GM18519 (cell line): Measurements from ENCODE around the gene RNPS1.

ENCODE experiments used
- ATAC-seq: cut with Tn5 transposase; IDR thresholded peaks from one replicate; pipeline ENCODE4 v1.9.1; 2021; ENCODE audit warnings: mild to moderate bottlenecking, moderate library complexity; ENCODE audit not compliant: unreplicated experiment, low FRiP score

RNPS1 gene

GRCh38 chr16:2223942-2224486 is 43.9 kb downstream of the RNPS1 start:
- ATAC-seq = no peak

GRCh38 chr16:2223221-2223941 is 44.5 kb downstream of the RNPS1 start, which contains the start of gene E4F1:
TSS of gene E4F1 (plus strand) at chr16:2223591. CDS start at chr16:2223614, 23 bp downstream.
- peak; percentile 86 for ATAC-seq

DNA sequence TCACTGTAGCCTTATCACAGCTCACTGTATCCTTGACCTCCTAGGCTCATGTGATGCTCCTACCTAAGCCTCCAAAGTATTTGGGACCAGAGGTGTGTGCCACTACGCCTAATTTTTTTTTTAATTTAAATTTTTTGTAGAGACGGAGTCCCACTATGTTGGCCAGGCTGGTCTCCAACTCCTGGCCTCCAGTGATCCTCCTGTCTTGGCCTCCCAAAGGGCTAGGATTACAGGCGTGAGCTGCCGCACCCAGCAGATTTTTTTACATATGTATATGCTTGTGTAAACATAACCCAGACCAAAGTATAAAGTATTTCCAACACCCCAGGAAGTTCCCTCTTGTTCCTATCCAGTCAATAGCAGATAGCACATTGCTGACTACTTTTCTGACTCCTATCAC is 51.6 kb downstream of the RNPS1 start:
- ATAC-seq = no peak

DNA sequence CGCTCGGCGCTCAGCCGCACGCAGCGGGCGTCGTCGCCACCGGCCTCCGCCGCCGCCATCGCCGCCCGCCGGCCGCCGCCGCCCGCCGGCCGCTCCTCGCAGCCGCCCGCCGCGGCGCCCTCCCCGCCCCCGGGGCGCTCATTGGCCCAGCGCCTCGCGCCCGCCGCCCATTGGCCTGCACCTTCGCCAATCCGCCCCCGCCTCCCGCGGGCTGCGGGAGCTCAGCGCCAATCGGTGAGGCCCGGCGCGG is 53.3 kb downstream of the RNPS1 start, which contains the start of gene PGP:
Gene PGP (minus strand): TSS at position 122 of the 250 bp plus-strand sequence. CDS start 63 bp downstream, at position 59.
- ATAC-seq = peak; percentile 71

DNA sequence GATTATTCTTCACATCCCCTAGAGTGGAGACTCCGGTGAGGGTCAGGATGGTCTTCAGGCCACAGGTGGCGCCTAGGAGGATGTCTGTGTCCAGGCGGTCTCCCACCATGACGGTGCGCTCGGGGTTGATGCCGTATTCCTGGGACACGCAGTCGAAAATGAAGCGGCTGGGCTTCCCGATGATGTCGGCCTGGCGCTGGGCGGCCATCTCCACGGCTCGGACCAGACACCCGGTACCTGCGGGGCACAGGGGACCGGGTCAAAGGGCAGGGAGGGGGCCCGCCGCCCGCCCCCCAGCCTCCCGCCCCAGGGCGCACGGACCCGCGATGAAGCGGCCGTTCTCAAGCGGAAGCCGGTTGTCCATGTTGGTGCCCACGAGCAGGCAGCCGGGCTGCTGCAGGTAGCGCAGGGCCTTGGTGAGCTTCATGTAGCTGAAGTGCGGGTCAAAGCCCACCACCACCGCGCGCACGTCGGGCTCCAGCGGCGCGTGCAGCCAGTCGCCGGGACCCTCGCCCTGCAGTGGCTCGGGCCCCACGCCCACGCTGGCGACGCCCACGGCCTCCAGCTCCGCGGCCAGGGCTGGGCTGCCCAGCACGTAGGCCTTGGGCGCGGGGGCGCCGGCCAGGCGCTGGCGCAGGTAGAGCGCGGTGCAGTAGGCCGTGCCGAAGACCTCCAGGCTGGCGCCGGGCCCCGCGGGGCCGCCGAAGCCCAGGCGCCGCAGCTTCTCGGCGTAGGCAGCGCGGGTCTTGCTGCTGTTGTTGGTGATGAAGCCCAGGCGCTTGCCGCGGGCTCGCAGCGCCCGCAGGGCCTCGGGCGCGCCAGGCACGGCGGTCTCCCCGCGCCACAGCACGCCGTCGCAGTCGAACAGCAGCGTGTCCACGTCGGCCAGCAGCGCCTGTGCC is 53.9 kb downstream of the RNPS1 start:
- no peak for ATAC-seq

DNA sequence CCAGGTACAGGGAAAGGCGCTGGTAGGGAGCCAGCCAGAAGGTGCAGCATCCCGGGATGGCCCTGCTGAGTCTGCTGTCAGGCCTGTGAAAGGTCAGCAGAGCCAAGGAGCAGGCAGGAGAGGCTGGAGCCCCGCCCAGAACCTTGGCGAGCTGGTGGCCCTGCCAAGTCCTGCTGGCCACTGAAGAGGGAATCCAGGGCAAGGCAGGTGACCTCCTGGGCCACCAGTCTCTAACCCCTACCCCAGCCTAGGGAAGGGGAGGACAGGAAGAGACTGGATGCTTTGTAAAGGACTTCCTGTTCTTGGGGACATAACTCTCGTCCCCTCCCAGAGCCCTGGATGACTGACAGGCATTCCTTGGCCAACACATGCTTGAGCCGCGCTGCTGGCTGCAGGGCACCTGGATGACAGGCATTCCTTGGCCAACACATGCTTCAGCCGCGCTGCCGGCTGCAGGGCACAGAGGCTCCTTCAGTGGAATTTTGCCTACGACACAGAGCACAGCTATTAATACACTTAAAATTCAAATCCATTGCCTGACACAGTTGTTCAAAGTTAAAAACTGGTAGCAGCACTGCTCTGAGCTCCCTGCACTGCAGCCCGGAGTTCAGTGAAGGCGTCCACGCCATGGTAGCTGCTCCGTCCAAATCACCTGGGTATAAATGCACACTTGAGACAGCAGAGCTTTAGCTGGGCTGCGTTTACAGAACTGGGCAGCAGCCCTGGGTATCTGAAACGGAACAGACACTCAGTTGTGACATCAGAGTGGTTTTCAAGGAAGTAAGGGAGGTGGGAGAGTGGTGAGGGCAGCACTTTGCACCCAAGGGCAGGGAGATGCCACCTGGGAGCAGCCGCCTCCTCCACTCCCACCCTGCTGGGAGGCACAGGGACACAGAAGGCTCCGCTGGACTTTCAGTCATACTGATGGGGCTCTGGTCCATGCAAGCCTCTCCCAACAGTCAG is 55.3 kb downstream of the RNPS1 start:
- ATAC-seq = no peak

DNA sequence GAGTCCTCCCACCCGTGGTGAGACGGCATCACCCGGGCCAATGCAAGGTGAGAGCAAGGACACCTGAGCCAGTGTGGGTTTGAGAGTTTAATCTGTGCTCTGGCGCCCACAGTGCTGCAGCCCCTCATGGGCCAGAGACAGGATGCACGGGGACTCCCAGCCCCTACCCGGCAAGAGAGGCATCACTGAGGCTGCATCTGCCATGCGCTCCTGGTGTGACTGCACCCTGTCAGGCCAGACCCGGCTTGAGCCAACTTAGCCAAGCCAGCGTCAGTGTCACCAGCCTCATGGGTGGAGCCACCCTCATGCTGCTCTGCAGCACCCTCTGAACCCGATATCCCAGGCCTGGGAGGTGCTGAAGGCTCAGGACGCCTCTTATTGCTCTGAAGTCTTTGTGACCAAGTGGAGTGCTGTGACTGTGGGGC is 56.0 kb downstream of the RNPS1 start:
- ATAC-seq = no peak

DNA sequence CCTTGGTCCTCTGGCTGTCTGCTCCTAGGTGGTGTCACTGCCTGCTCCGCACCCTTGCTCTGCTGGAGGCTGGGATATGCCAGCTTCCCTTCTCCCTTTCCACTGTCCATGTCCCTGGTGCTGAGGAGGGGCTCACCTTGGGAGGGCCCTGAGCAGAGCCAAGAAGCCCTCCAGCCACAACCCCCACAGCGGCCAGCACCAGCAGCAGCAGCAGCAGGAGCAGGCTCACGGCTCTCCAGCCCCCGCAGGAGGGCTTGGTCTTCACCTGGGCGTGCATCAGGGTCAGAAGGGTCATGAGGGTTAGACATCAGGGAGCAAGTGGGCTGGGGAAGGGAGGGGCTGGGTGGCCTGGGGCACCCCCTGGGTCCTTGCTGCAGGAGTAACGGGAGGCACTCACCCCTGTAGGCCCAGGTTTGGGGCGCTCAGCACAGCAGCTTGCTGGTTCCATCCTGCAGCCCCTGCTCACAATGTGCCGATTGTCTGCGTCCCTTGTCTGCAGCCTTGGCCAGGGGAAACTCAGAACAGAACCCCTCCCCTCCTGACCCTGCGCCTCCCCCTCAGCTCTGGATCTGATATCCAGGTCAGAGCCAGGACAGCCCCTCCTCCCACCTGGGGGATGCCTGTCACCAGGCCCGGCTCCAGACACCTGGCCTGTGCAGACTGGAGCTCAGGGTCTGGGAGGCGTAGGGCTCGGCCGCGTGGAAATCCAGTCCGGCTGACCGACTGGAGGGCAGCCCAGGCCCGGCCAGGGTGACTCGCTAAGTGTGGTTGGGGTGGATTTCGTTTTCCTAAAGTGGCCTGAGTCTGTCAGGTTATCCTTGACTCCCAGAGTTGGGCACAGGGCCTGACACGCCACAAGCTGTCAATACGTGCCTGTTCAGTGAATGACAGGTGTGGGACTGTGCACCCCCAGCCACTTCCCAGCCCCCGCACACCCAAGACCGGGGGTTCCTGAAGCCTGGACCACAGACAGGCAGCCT is 57.2 kb downstream of the RNPS1 start, which contains the start of gene BRICD5:
Gene BRICD5 (minus strand): TSS at position 478 of the 980 bp plus-strand sequence. CDS start 30 bp downstream, at position 448.
- no peak for ATAC-seq

DNA sequence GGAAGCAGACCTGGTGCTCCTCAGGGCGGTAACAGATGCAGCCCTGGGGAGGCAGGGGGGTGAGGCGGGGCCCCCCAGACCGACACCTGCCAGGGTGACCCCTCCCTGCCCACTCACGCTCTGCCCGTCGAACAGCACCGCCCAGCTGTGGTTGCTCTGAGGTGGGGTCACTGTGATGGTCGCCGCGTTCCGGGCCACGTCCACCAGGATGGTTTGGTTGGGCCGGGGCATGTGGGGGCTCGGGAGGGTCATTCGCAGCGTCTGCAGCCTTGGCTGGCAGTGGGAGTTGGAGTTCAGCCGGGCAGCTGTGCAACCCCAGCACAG is 58.0 kb downstream of the RNPS1 start:
- ATAC-seq = no peak

DNA sequence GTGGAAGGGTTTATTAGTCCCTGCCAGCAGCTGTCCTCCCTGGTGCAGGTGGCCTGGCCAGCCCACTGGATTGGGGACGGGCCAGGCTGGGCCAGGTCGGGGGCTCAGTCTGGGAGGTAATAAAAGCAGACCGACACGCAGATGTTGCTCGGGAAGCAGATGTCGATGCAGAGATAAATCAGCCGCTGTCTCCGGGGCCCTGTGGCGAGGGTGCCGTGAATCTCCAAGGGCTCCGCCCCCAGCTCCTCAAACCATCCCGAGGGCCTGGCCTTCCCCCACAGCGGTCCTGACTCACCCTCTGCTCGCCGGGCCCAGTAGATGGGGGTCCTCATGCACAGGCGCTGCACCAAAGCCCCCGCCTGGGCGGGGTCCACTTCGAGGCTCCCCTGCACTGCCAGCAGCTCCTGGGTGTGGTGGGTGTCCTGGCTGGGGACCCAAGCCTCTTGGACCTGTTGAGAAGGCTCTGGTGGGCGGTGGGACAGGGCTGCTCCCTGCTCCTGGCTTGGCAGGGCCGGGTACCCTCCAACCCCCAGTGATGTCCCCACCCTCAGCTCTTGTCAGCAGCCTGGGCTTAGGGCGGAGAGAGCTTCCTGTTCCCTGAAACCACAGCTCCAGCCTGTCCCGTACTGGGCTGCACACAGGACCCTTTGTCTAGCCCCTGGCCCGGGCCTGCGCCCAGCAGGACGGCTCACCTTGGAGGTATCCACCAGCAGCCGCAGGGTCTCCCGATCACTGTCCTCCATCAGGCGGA is 58.5 kb downstream of the RNPS1 start:
- no peak for ATAC-seq

- no peak for ATAC-seq
These were observed 59.2 kb downstream of the RNPS1 start for GRCh38 chr16:2208772-2209171.

DNA sequence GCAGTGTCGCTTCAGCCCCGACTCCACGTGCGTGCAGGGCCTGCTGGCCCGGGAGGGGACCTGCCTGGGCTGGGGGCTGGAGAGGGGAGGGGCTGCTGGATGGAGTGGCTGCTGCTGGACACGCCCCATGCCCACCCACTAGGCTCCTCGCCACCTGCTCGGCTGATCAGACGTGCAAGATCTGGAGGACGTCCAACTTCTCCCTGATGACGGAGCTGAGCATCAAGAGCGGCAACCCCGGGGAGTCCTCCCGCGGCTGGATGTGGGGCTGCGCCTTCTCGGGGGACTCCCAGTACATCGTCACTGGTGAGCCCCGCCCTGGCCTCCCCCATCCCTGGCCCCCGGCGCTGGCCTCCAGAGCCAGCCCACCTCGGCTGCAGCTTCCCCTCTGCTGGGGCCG is 59.6 kb downstream of the RNPS1 start:
- ATAC-seq = no peak

- ATAC-seq = no peak
These were observed 60.1 kb downstream of the RNPS1 start for GRCh38 chr16:2207872-2208271.

DNA sequence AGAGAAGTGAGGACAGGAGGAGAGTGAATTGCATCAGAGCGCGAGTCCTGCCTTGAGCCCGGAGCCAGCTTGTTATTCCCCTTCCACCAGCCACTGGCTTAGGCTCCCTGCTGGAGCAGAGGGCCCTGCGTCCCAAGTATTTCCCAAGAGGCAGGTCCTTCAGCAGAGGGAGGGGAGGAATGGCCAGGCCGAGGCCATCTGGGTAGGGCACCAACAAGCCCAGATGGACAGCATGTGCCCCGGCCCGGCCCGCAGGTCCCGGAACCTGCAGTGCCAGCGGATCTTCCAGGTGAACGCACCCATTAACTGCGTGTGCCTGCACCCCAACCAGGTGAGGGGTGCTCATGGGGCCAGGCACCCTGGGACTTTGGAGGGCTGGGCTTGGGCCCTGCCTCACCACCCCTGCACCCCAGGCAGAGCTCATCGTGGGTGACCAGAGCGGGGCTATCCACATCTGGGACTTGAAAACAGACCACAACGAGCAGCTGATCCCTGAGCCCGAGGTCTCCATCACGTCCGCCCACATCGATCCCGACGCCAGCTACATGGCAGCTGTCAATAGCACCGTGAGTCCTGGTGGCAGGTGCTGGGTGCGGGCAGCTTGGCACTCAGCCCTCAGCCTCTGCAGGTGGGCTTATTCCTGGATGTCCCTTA is 61.0 kb downstream of the RNPS1 start:
- ATAC-seq = no peak

- no peak for ATAC-seq
These were observed 61.5 kb downstream of the RNPS1 start for GRCh38 chr16:2206420-2206779.

DNA sequence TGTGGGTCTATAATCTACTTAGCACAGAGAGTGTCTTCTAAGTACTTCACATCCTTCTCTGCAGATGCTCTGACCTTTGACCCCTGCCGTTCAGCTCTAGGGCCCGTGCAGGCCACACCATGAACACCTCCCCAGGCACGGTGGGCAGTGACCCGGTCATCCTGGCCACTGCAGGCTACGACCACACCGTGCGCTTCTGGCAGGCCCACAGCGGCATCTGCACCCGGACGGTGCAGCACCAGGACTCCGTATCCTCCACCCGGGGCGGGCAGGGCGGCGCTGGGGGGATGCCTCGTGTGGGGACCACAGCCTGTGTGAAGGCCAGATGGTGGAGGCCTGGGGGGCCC is 62.0 kb downstream of the RNPS1 start:
- peak; percentile 15 for ATAC-seq

DNA sequence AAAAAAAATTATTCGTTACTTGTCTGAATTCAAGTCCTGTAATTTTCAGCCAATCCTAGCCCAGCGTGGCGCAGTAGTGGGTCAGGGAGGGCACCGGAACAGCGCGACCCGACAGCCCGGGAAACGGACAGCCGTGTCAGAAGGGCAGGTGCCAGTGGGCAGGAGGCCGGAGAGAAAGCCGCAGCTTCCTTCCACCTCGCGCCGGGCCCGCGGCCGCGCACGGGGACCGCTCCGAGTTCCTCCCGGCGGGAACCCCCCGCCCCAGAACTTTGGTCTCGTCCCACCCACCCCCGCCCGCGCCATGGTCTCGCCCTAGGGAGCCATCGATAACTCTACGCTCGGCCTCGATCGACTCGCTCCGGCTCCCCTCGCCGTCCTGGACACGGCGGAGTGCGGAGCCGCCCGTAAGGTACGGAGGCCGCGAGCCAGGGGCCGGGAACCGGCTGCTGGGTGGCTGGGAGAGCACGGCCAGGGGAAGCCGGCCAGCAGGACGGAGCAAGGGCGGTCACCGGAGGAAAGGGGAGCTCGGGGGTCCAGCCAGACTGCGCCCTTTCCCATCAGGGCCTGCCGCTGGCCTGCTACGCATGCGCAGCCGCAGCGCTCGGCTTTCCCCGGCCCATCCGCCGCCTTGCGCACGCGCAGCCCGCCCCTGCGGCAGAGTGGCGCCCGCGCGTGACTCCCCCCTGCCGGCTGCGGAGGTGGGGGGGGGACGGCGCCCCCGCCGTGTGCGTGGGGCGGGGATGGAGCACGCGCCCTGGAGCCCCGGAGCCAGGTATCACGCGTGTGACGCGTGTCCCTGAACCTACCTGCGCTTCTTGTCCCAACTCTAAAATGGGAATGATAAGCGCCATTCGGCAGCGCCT is 62.6 kb downstream of the RNPS1 start, which contains the start of gene MLST8:
Gene MLST8 (plus strand): TSS at position 351 of the 863 bp plus-strand sequence. CDS start 632 bp downstream, outside the sequence.
- ATAC-seq = peak; percentile 50
